MCF 10A (cell line): ENCODE data around the gene EPHB4. TPM values are rescaled to one million over a fixed set of nuclear protein-coding genes. Genes with fewer than 3 reads are reported as not detected.
A peak's percentile ranks its signal among the peaks of the same experiment; 100 is the strongest.

Source experiments
- Bru-seq: library from RNA; stranded (reverse); fragments of 400-500 nt; gene quantifications from one replicate; lab custom pipeline; 2021; lab: Mats Ljungman, UMichigan
- BruChase-seq, 2 experiments: library from RNA; stranded (reverse); fragments of 400-500 nt; gene quantifications; one replicate each; lab custom pipeline; 2021; lab: Mats Ljungman, UMichigan
- BruUV-seq: library from RNA; stranded (reverse); fragments of 400-500 nt; replicated peaks from 2 replicates; lab custom pipeline; 2021; lab: Mats Ljungman, UMichigan
- CTCF ChIA-PET: fragments of 300-600 bp; sonication (Branson Sonifier 250); formaldehyde crosslinking; extraction: SDS; loops from one replicate; lab custom pipeline; 2021; ENCODE audit warnings: antibody characterized with exemption, inconsistent platforms; lab: Yijun Ruan, JAX
- POLR2A ChIA-PET: fragments of 300-600, 350-650 bp; sonication (Branson Sonifier 250); formaldehyde crosslinking; extraction: SDS; loops from one replicate; lab custom pipeline; 2020; ENCODE audit warnings: antibody characterized with exemption, inconsistent platforms; lab: Yijun Ruan, JAX
- DNase-seq: peaks from one replicate; pipeline ENCODE4 v3.0.0-alpha.2; 2018; ENCODE audit not compliant: unreplicated experiment
- H3K27ac Mint-ChIP-seq: one replicate; pipeline ENCODE4 v1.8.0; 2022; ENCODE audit warnings: mild to moderate bottlenecking, low read depth, mixed read lengths; ENCODE audit not compliant: unreplicated experiment
- H3K27me3 Mint-ChIP-seq: one replicate; pipeline ENCODE4 v1.8.0; 2022; ENCODE audit warnings: mixed read lengths; ENCODE audit not compliant: insufficient read depth, unreplicated experiment
- H3K36me3 Mint-ChIP-seq: one replicate; pipeline ENCODE4 v1.8.0; 2022; ENCODE audit warnings: mild to moderate bottlenecking, moderate library complexity, mixed read lengths; ENCODE audit not compliant: insufficient read depth, unreplicated experiment
- H3K4me1 Mint-ChIP-seq: one replicate; pipeline ENCODE4 v1.8.0; 2022; ENCODE audit warnings: mixed read lengths; ENCODE audit not compliant: insufficient read depth, unreplicated experiment
- H3K4me3 Mint-ChIP-seq: one replicate; pipeline ENCODE4 v1.8.0; 2022; ENCODE audit warnings: mild to moderate bottlenecking, moderate library complexity, mixed read lengths; ENCODE audit not compliant: unreplicated experiment
- H3K9me3 Mint-ChIP-seq: one replicate; pipeline ENCODE4 v1.8.0; 2022; ENCODE audit warnings: mixed read lengths; ENCODE audit not compliant: unreplicated experiment
- intact Hi-C: fragments of 100-400 bp; cut with micrococcal nuclease; formaldehyde crosslinking; loops from 2 replicates; pipeline ENCODE4 v1.14.1; 2022
- long read RNA-seq: library from polyadenylated mRNA; stranded (forward); transcript quantifications from one replicate; pipeline ENCODE4 v2.0.0, GENCODE V29; 2022
- total RNA-seq: library from RNA; stranded (reverse); gene quantifications from 2 replicates; pipeline ENCODE4 v1.2.3, GENCODE V29; 2022
- TF ChIP-seq, protein P1 (sequence below): fragments of 200-600 bp; IDR thresholded peaks from one replicate; pipeline ENCODE4 v1.8.0; 2022; ENCODE audit warnings: antibody characterized with exemption, mild to moderate bottlenecking; ENCODE audit not compliant: unreplicated experiment

Gene EPHB4
- total RNA-seq, result 48.8 and 51.3 TPM in 2 replicates
- Bru-seq, nascent RNA, result percentile 49 among the genes with signal in this experiment
- percentile 79 among the genes with signal in this experiment for BruChase-seq, experiment 1, labeled RNA remaining after a 6-hour chase
- BruChase-seq, experiment 2, labeled RNA remaining after a 2-hour chase, result percentile 61 among the genes with signal in this experiment
- long read RNA-seq, full-length matches to known transcripts, result 72 of 100 reads
- long read RNA-seq, partial matches to known transcripts, result 20 of 100 reads
- long read RNA-seq, other reads (novel, unspliced or antisense), result 8 of 100 reads

DNA sequence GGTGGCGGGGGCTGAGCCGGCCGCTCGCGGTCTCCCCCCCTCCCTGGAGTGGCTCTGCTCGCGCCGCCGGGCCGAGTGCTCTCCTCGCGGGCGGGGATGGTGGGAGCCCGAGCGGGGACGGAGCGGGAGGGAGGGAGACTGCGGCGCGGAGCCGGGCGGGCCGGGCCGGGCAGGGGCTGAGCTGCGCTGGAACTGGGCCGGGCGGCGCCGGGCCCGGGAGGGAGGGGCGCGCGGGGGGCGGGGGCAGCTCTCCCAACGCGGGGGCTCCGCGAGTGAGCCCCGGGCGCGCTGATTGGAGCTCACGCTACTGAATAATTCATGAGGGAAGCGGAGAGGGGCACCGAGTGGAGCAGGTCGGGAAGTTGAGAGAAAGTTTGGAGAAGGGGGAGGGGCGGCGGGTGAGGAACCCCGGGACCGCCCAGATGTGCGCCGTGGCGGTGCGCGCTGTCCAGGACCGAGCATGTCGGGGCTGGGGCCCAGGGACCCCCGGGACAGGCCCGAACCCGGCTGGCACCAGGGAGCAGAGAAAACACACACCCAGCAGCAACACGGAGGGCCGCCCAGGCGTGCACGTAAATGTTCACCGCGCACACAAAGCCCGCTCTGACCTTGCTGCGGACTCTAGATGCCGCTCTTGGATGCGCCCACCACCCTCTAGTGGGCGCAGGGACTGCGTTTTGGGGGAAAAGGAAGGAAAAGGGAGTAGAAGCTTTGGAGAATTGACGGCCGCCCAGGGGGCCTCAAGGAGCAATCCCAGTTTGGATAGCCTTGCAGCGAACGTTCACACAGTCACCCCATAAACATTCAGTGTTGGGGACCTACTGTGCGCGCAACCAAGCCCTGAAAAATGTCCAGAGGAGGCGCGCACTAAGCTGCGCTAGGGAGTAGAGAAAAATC is at the start of gene EPHB4:
TSS of gene EPHB4 (minus strand) at position 194 of the 897 bp plus-strand sequence. CDS start 493 bp downstream, outside the sequence.
- intact Hi-C loops, result loop anchor here (1.0 kb wide), 1 partner anchor 25 kb away; the partner anchor contains the start of gene SLC12A9
- peak within 1 kb of the TSS; percentile 96 for H3K4me3 Mint-ChIP-seq
- H3K4me1 Mint-ChIP-seq, result peaks cover 21% of the 10 kb centered on the region
- H3K27me3 Mint-ChIP-seq, result no peaks in the 10 kb centered on the region
- no TSS peak for BruUV-seq
- H3K27ac Mint-ChIP-seq, result peak within 1 kb of the TSS; percentile 86
- peak; percentile 80 for DNase-seq
- H3K9me3 Mint-ChIP-seq, result no peaks in the 10 kb centered on the region
- ChIA-PET CTCF (interaction anchor here (0.6 to 3.9 kb wide), 13 partner anchors 10 to 388 kb away, joined by 3 to 26 read pairs (median 3); partner anchors contain the start of genes FBXO24, POP7 and SLC12A9), POLR2A (interaction anchor here (0.6 to 2.9 kb wide), 18 partner anchors 8 to 242 kb away, joined by 3 to 23 read pairs (median 5); partner anchors contain the start of genes FBXO24, POP7, SLC12A9 and SRRT)
- H3K36me3 Mint-ChIP-seq, result peaks cover 19% of the 10 kb centered on the region
- TF ChIP-seq, protein P1, sequence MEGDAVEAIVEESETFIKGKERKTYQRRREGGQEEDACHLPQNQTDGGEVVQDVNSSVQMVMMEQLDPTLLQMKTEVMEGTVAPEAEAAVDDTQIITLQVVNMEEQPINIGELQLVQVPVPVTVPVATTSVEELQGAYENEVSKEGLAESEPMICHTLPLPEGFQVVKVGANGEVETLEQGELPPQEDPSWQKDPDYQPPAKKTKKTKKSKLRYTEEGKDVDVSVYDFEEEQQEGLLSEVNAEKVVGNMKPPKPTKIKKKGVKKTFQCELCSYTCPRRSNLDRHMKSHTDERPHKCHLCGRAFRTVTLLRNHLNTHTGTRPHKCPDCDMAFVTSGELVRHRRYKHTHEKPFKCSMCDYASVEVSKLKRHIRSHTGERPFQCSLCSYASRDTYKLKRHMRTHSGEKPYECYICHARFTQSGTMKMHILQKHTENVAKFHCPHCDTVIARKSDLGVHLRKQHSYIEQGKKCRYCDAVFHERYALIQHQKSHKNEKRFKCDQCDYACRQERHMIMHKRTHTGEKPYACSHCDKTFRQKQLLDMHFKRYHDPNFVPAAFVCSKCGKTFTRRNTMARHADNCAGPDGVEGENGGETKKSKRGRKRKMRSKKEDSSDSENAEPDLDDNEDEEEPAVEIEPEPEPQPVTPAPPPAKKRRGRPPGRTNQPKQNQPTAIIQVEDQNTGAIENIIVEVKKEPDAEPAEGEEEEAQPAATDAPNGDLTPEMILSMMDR, result peak; percentile 20

DNA sequence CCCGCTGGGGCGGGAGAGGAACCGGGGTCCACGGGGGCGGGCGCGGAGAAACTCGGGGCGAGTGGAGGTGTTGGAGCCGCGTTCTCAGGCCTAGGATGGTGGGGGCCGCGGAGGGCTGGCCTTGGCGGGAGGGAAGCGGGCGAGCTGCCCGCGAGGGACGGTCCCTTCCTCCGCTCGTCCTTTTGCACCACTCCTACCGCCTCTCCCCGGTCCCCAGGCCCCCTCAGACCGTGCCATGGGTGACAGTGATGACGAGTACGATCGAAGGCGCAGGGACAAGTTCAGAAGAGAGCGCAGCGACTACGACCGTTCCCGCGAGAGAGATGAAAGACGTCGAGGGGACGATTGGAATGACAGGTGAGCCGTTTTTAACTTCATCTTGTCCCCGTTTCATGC is 48.0 kb upstream of the EPHB4 start:
- ChIA-PET CTCF (interaction anchor here (0.5 to 2.1 kb wide), 5 partner anchors 11 to 406 kb away, joined by 3 to 10 read pairs (median 3); partner anchors contain the start of genes POP7 and UFSP1), POLR2A (interaction anchor here (0.6 to 7.2 kb wide), 27 partner anchors 8 to 846 kb away, joined by 3 to 157 read pairs (median 5); partner anchors contain the start of genes EPHB4, PLOD3, POP7 and SLC12A9)
- DNase-seq, result peak; percentile 25
- Mint-ChIP-seq H3K27ac (peak overlapping the region; percentile 98), H3K4me1 (peaks cover 30% of the 10 kb centered on the region), H3K9me3 (no peaks in the 10 kb centered on the region), H3K4me3 (peak overlapping the region; percentile 97), H3K27me3 (no peaks in the 10 kb centered on the region), H3K36me3 (peaks cover 94% of the 10 kb centered on the region)
- no TSS peak for BruUV-seq
- TF ChIP-seq, protein P1, result no peak
- intact Hi-C loops, result no loop called here

DNA sequence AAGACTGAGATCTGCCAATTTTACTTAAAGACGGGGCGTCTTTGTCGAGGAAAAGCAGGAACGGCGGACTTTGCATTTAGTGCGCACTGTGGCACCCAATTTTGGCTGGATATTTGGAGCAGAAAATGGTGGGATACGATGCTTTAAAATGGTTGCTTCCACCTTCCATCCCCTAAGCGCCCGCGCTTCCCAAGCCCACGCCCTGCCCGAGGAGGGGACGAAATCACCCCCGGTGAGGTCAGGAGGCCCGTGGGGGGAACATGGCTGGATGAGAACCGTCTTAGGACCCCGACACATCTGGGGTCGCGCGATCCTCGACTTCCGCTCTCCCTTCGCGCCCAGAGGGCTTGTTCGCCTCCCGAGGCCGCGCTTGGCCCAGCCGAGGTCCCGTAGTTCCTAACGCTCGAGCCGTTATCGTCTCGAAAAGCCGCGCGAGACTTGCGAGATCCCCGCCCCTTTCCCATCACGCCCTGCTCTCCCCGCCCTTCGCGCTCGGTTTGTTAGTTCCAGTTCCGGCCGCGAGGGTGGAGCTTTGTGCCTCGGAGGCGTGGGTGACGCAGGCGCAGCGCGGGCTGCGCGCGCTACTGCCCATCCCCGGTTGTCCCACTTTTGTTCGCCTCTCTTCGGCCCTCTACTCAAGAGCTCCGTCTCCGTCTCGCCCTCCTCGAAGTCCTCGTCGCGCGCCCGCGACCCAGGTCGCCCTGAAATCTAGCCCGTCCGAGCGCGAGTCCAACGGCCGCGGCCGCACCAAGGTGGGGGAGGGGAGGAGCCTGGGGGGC is 47.4 kb upstream of the EPHB4 start, which contains the start of gene SRRT:
TSS of gene SRRT (plus strand) at position 527 of the 779 bp plus-strand sequence. CDS start 488 bp downstream, outside the sequence.
- intact Hi-C loops, result no loop called here
- H3K4me1 Mint-ChIP-seq, result peaks cover 30% of the 10 kb centered on the region
- peak; percentile 99 for DNase-seq
- ChIA-PET CTCF (interaction anchor here (0.5 to 2.1 kb wide), 6 partner anchors 12 to 405 kb away, joined by 3 to 10 read pairs (median 3); partner anchors contain the start of genes POP7 and UFSP1), POLR2A (interaction anchor here (0.6 to 7.2 kb wide), 27 partner anchors 7 to 825 kb away, joined by 3 to 157 read pairs (median 5); partner anchors contain the start of genes EPHB4, FBXO24, LRCH4 and PLOD3)
- peaks cover 94% of the 10 kb centered on the region for H3K36me3 Mint-ChIP-seq
- H3K4me3 Mint-ChIP-seq, result peak within 1 kb of the TSS; percentile 97
- no peaks in the 10 kb centered on the region for H3K9me3 Mint-ChIP-seq
- BruUV-seq, result TSS peak; percentile 95
- no peaks in the 10 kb centered on the region for H3K27me3 Mint-ChIP-seq
- peak within 1 kb of the TSS; percentile 98 for H3K27ac Mint-ChIP-seq
- TF ChIP-seq, protein P1, result no peak
